ENCODE data around the gene MOV10L1. TPM values are rescaled to one million over a fixed set of nuclear protein-coding genes. Genes with fewer than 3 reads are reported as not detected.
"Not testable (repeated sequence)": the region's sequence is repeated elsewhere in the genome, so short reads cannot be mapped to it uniquely, and the experiment has no call there.

The MOV10L1 gene
- total and polyA plus RNA-seq, 5 donors from 2014 or later: not detected

- Mint-ChIP-seq H3K36me3 (peaks cover 8% of the 10 kb centered on the region), H3K27ac (peak within 1 kb of the TSS in 2 of 3 donors; percentile 86), H3K9me3 (no peaks in the 10 kb centered on the region), H3K4me1 (peaks cover 0 to 40% (median 21%) of the 10 kb centered on the region in 4 donors), H3K4me3 (peak within 1 kb of the TSS; percentile 81 to 90 (median 88)), H3K27me3 (no peaks in the 10 kb centered on the region)
- Histone ChIP-seq H3K27me3 (ENCODE audit: control insufficient read depth, insufficient read depth, low read length) (no peaks in the 10 kb centered on the region), H3K36me3 (ENCODE audit: control insufficient read depth, insufficient read depth, low read length) (peaks cover 10% of the 10 kb centered on the region), H3K9me3 (ENCODE audit: control insufficient read depth in 2 of 2, low read length in 2 of 2) (no peaks in the 10 kb centered on the region), H3K4me1 (ENCODE audit: control insufficient read depth, insufficient read depth, low read length, poor library complexity, severe bottlenecking) (peaks cover 24% of the 10 kb centered on the region), H3K4me3 (ENCODE audit: low read depth, low read length) (peak within 1 kb of the TSS; percentile 41), H3K27ac (ENCODE audit: insufficient read depth, low read length, poor library complexity, severe bottlenecking) (peak within 1 kb of the TSS; percentile 61)
- ATAC-seq (ENCODE audit: low read depth in 2 of 2) (peak; percentile 90 to 92), DNase-seq (peak; percentile 87 to 93 (median 88))
Measured at GRCh38 chr22:50200461-50201190, 110.8 kb downstream of the MOV10L1 start, which contains the start of gene SELENOO. Gene SELENOO (plus strand): TSS chr22:50201011. CDS start chr22:50201037, 26 bp downstream.

GRCh38 chr22:50201191-50202129 lies 111.7 kb downstream of the MOV10L1 start:
- Histone ChIP-seq H3K27me3 (ENCODE audit: control insufficient read depth, insufficient read depth, low read length) (no peaks in the 10 kb centered on the region), H3K4me3 (ENCODE audit: low read depth, low read length) (peak overlapping the region; percentile 41), H3K9me3 (ENCODE audit: control insufficient read depth in 2 of 2, low read length in 2 of 2) (no peaks in the 10 kb centered on the region), H3K4me1 (ENCODE audit: control insufficient read depth, insufficient read depth, low read length, poor library complexity, severe bottlenecking) (peaks cover 24% of the 10 kb centered on the region), H3K27ac (ENCODE audit: insufficient read depth, low read length, poor library complexity, severe bottlenecking) (peak overlapping the region; percentile 61), H3K36me3 (ENCODE audit: control insufficient read depth, insufficient read depth, low read length) (peaks cover 11% of the 10 kb centered on the region)
- Mint-ChIP-seq H3K27me3 (no peaks in the 10 kb centered on the region), H3K4me1 (peaks cover 0 to 42% (median 21%) of the 10 kb centered on the region in 4 donors), H3K4me3 (peak overlapping the region; percentile 81 to 90 (median 88)), H3K36me3 (peaks cover 8% of the 10 kb centered on the region), H3K27ac (peak overlapping the region in 2 of 3 donors; percentile 86), H3K9me3 (no peaks in the 10 kb centered on the region)
- no peak for DNase-seq
- peak; percentile 16 to 18 for ATAC-seq (ENCODE audit: low read depth in 2 of 2)

GRCh38 chr22:50202130-50202666 lies 112.4 kb downstream of the MOV10L1 start:
- H3K9me3 ChIP-seq (ENCODE audit: control insufficient read depth in 2 of 2, low read length in 2 of 2): no peaks in the 10 kb centered on the region
- no peaks in the 10 kb centered on the region for H3K27me3 ChIP-seq (ENCODE audit: control insufficient read depth, insufficient read depth, low read length)
- Mint-ChIP-seq H3K9me3 (no peaks in the 10 kb centered on the region), H3K36me3 (peaks cover 8% of the 10 kb centered on the region), H3K4me1 (peaks cover 0 to 42% (median 21%) of the 10 kb centered on the region in 4 donors), H3K4me3 (peak overlapping the region; percentile 81 to 90 (median 88)), H3K27me3 (no peaks in the 10 kb centered on the region), H3K27ac (peak overlapping the region in 2 of 3 donors; percentile 86)
- no peak overlapping the region for H3K27ac ChIP-seq (ENCODE audit: insufficient read depth, low read length, poor library complexity, severe bottlenecking)
- H3K4me3 ChIP-seq (ENCODE audit: low read depth, low read length): peak overlapping the region; percentile 41
- DNase-seq: no peak
- ATAC-seq (ENCODE audit: low read depth in 2 of 2): no peak
- peaks cover 24% of the 10 kb centered on the region for H3K4me1 ChIP-seq (ENCODE audit: control insufficient read depth, insufficient read depth, low read length, poor library complexity, severe bottlenecking)
- peaks cover 18% of the 10 kb centered on the region for H3K36me3 ChIP-seq (ENCODE audit: control insufficient read depth, insufficient read depth, low read length)

- H3K27ac Mint-ChIP-seq: no peak overlapping the region
- H3K27me3 ChIP-seq (ENCODE audit: control insufficient read depth, insufficient read depth, low read length): no peaks in the 10 kb centered on the region
- H3K4me3 Mint-ChIP-seq: peak overlapping the region in 3 of 4 donors; percentile 51 to 87 (median 57)
Measured at GRCh38 chr22:50203288-50203687, 113.5 kb downstream of the MOV10L1 start.

GRCh38 chr22:50204571-50204970 lies 114.8 kb downstream of the MOV10L1 start:
- Histone ChIP-seq H3K9me3 (ENCODE audit: control insufficient read depth in 2 of 2, low read length in 2 of 2) (no peaks in the 10 kb centered on the region), H3K27me3 (ENCODE audit: control insufficient read depth, insufficient read depth, low read length) (no peaks in the 10 kb centered on the region), H3K4me1 (ENCODE audit: control insufficient read depth, insufficient read depth, low read length, poor library complexity, severe bottlenecking) (peaks cover 18% of the 10 kb centered on the region), H3K36me3 (ENCODE audit: control insufficient read depth, insufficient read depth, low read length) (peaks cover 20% of the 10 kb centered on the region), H3K4me3 (ENCODE audit: low read depth, low read length) (no peak overlapping the region), H3K27ac (ENCODE audit: insufficient read depth, low read length, poor library complexity, severe bottlenecking) (no peak overlapping the region)
- ATAC-seq (ENCODE audit: low read depth in 2 of 2) (no peak), DNase-seq (no peak)
- Mint-ChIP-seq H3K27me3 (no peaks in the 10 kb centered on the region), H3K9me3 (no peaks in the 10 kb centered on the region), H3K36me3 (peaks cover 8% of the 10 kb centered on the region), H3K4me3 (peak overlapping the region in 1 of 4 donors; percentile 40), H3K4me1 (peaks cover under 1 to 39% (median 20%) of the 10 kb centered on the region in 4 donors), H3K27ac (no peak overlapping the region)

More at GRCh38 chr22:50203288-50203687, 113.5 kb downstream of the MOV10L1 start:
- Mint-ChIP-seq H3K27me3 (no peaks in the 10 kb centered on the region), H3K4me1 (peaks cover 0 to 42% (median 21%) of the 10 kb centered on the region in 4 donors), H3K36me3 (peaks cover 8% of the 10 kb centered on the region), H3K9me3 (no peaks in the 10 kb centered on the region)
- Histone ChIP-seq H3K4me3 (ENCODE audit: low read depth, low read length) (no peak overlapping the region), H3K36me3 (ENCODE audit: control insufficient read depth, insufficient read depth, low read length) (peaks cover 20% of the 10 kb centered on the region), H3K4me1 (ENCODE audit: control insufficient read depth, insufficient read depth, low read length, poor library complexity, severe bottlenecking) (peaks cover 24% of the 10 kb centered on the region), H3K27ac (ENCODE audit: insufficient read depth, low read length, poor library complexity, severe bottlenecking) (no peak overlapping the region), H3K9me3 (ENCODE audit: control insufficient read depth in 2 of 2, low read length in 2 of 2) (no peaks in the 10 kb centered on the region)
- DNase-seq: no peak
- no peak for ATAC-seq (ENCODE audit: low read depth in 2 of 2)

- H3K27me3 Mint-ChIP-seq; H3K27me3 ChIP-seq (ENCODE audit: control insufficient read depth, insufficient read depth, low read length); H3K27ac ChIP-seq (ENCODE audit: insufficient read depth, low read length, poor library complexity, severe bottlenecking); H3K9me3 ChIP-seq (ENCODE audit: control insufficient read depth in 2 of 2, low read length in 2 of 2); ATAC-seq (ENCODE audit: low read depth in 2 of 2); H3K4me3 ChIP-seq (ENCODE audit: low read depth, low read length); H3K9me3 Mint-ChIP-seq; DNase-seq: not testable (repeated sequence)
- Histone ChIP-seq H3K4me1 (ENCODE audit: control insufficient read depth, insufficient read depth, low read length, poor library complexity, severe bottlenecking) (peaks cover 18% of the 10 kb centered on the region), H3K36me3 (ENCODE audit: control insufficient read depth, insufficient read depth, low read length) (peaks cover 20% of the 10 kb centered on the region)
- H3K4me1 Mint-ChIP-seq: peaks cover 5 to 40% (median 24%) of the 10 kb centered on the region in 4 donors
- H3K36me3 Mint-ChIP-seq: peaks cover 12% of the 10 kb centered on the region
- peak overlapping the region in 2 of 4 donors; percentile 40 to 74 for H3K4me3 Mint-ChIP-seq
- H3K27ac Mint-ChIP-seq: peak overlapping the region in 2 of 3 donors; percentile 7 to 10
Measured at GRCh38 chr22:50204998-50205397, 115.2 kb downstream of the MOV10L1 start.
